Mesendoderm (in vitro differentiated cells): Measurements from ENCODE around the gene SIDT2.

Experiments
- DNase-seq: peaks from one replicate; pipeline ENCODE4 v3.0.0; 2013
- H2AK5ac ChIP-seq: 2 replicates; pipeline ENCODE4 v1.6.1; 2013; ENCODE audit warnings: low read length, inconsistent platforms
- H2BK120ac ChIP-seq: 2 replicates; pipeline ENCODE4 v1.6.1; 2013; ENCODE audit warnings: low read depth, mild to moderate bottlenecking, low read length, moderate library complexity, mixed read lengths
- H2BK15ac ChIP-seq: replicated peaks from 2 replicates; pipeline ENCODE4 v1.6.1; 2013; ENCODE audit warnings: low read depth, mild to moderate bottlenecking, moderate library complexity
- H2BK5ac ChIP-seq: 2 replicates; pipeline ENCODE4 v1.6.1; 2013; ENCODE audit warnings: low read length, inconsistent platforms
- H3K18ac ChIP-seq: 2 replicates; pipeline ENCODE4 v1.6.1; 2013; ENCODE audit warnings: mild to moderate bottlenecking, low read length, mixed read lengths
- H3K23ac ChIP-seq: one replicate; pipeline ENCODE4 v1.6.1; 2013; ENCODE audit warnings: low read length
- H3K27ac ChIP-seq: 2 replicates; pipeline ENCODE4 v1.5.1; 2013; ENCODE audit warnings: low read depth, mild to moderate bottlenecking, inconsistent platforms, low read length, moderate library complexity
- H3K27me3 ChIP-seq: 2 replicates; pipeline ENCODE4 v1.6.1; 2013; ENCODE audit warnings: low read length, control low read depth, mild to moderate bottlenecking, inconsistent platforms; ENCODE audit not compliant: insufficient read depth, poor library complexity
- H3K36me3 ChIP-seq: 2 replicates; pipeline ENCODE4 v1.6.1; 2013; ENCODE audit warnings: low read length, inconsistent platforms; ENCODE audit not compliant: control insufficient read depth, insufficient read depth
- H3K4ac ChIP-seq: one replicate; pipeline ENCODE4 v1.6.1; 2013; ENCODE audit warnings: low read depth, mild to moderate bottlenecking, low read length, moderate library complexity
- H3K4me1 ChIP-seq: 2 replicates; pipeline ENCODE4 v1.6.1; 2013; ENCODE audit warnings: low read depth, low read length, inconsistent platforms; ENCODE audit not compliant: control insufficient read depth
- H3K4me2 ChIP-seq: 2 replicates; pipeline ENCODE4 v1.6.1; 2013; ENCODE audit warnings: low read length
- H3K4me3 ChIP-seq: 2 replicates; pipeline ENCODE4 v1.5.1; 2013; ENCODE audit warnings: mild to moderate bottlenecking, low read length
- H3K56ac ChIP-seq: one replicate; pipeline ENCODE4 v1.6.1; 2013; ENCODE audit warnings: low read length
- H3K79me1 ChIP-seq: 2 replicates; pipeline ENCODE4 v1.6.1; 2013; ENCODE audit warnings: low read length, inconsistent platforms
- H3K79me2 ChIP-seq: 2 replicates; pipeline ENCODE4 v1.6.1; 2013; ENCODE audit warnings: mild to moderate bottlenecking, low read length; ENCODE audit not compliant: control insufficient read depth, insufficient read depth
- H3K9ac ChIP-seq: 2 replicates; pipeline ENCODE4 v1.6.1; 2013; ENCODE audit warnings: low read length, inconsistent platforms
- H4K5ac ChIP-seq: one replicate; pipeline ENCODE4 v1.6.1; 2013; ENCODE audit warnings: low read length
- H4K8ac ChIP-seq: one replicate; pipeline ENCODE4 v1.6.1; 2013; ENCODE audit warnings: low read depth, mild to moderate bottlenecking, control low read depth, low read length, moderate library complexity
- WGBS: extraction: QIAGEN DNeasy Blood & Tissue Kit; methylation state at CpG from one replicate; pipeline ENCODE4 v1.1.7; 2013; ENCODE audit warnings: low lambda C conversion rate, missing lambda C conversion rate; ENCODE audit not compliant: insufficient coverage; ENCODE audit errors: extremely low coverage; 5-methylcytosine and 5-hydroxymethylcytosine counted together

SIDT2 gene

DNA sequence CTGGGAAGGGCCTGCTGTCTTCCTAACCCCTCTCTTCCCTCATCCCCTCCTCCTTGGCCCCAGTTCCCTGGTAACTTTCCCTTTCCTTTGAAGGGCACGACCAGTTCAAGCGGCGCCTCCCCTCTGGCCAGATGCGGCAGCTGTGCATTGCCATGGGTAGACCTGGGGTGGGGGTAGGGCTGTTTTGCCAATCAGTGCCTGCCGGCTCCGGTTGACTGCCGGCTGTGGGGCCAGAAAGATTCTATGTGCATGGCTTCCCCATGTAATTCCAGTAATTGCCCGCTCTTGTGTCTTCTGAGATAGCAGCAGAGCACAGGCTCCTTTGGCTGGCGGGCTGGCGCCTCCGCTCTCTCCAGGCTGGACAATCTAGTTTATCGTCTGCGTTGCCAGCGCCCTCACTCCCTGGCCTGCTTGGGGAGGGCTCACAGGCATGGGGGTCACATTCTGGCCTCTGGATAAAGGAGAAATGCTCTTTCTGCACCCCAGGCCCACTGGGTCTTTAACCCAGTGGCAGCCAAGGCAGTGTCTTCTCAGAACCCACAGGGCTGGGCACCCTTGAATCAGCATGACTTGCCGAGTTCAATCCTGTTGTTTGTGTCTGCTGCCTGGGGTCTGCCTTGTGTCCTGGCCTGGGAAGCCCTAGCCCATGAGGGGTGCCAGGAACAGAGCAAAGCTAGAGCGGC lies 9.4 kb downstream of the SIDT2 start:
- Histone ChIP-seq H3K27ac (no peak overlapping the region), H3K4me3 (no peak overlapping the region), H2BK15ac (no peak overlapping the region), H3K4me2 (no peak overlapping the region), H3K18ac (no peak overlapping the region), H2AK5ac (no peak overlapping the region), H4K5ac (no peak overlapping the region), H2BK120ac (no peak overlapping the region), H2BK5ac (no peak overlapping the region), H3K79me1 (no peaks in the 10 kb centered on the region), H3K56ac (no peak overlapping the region), H3K36me3 (peaks cover 4% of the 10 kb centered on the region), H3K9ac (no peak overlapping the region), H3K4ac (no peak overlapping the region), H3K4me1 (no peaks in the 10 kb centered on the region), H3K23ac (no peak overlapping the region), H3K79me2 (no peaks in the 10 kb centered on the region), H3K27me3 (no peaks in the 10 kb centered on the region), H4K8ac (no peak overlapping the region)
- no CpG with 5 or more reads among the region's 16 CpGs for WGBS
- no peak for DNase-seq

DNA sequence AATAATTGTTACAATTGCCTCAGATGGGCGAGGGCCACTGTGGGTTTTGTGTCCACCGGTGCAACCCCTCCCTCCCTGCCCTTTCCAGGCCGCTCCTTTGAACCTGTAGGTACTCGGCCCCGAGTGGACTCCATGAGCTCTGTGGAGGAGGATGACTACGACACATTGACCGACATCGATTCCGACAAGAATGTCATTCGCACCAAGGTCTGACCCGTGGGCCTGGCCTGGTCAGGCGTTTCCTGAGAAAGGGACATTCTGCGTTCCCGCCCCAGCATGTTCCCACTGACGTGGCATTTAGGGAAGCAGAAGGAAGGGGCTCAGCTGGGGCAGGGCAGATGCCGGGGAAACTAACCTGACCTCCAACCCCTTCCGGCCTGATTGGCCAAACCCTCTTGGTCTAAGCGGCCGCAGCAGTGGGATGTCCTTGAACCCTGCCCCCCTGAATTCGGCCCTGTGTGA lies 10.1 kb downstream of the SIDT2 start:
- Histone ChIP-seq H3K4me1 (no peaks in the 10 kb centered on the region), H3K4ac (no peak overlapping the region), H2BK120ac (no peak overlapping the region), H3K27ac (no peak overlapping the region), H2BK5ac (no peak overlapping the region), H3K79me2 (no peaks in the 10 kb centered on the region), H2BK15ac (no peak overlapping the region), H3K56ac (no peak overlapping the region), H3K79me1 (no peaks in the 10 kb centered on the region), H4K5ac (no peak overlapping the region), H3K27me3 (no peaks in the 10 kb centered on the region), H3K23ac (no peak overlapping the region), H2AK5ac (no peak overlapping the region), H3K4me3 (no peak overlapping the region), H3K36me3 (peaks cover 5% of the 10 kb centered on the region), H3K18ac (no peak overlapping the region), H3K9ac (no peak overlapping the region), H4K8ac (no peak overlapping the region), H3K4me2 (no peak overlapping the region)
- no CpG with 5 or more reads among the region's 20 CpGs for WGBS
- no peak for DNase-seq

DNA sequence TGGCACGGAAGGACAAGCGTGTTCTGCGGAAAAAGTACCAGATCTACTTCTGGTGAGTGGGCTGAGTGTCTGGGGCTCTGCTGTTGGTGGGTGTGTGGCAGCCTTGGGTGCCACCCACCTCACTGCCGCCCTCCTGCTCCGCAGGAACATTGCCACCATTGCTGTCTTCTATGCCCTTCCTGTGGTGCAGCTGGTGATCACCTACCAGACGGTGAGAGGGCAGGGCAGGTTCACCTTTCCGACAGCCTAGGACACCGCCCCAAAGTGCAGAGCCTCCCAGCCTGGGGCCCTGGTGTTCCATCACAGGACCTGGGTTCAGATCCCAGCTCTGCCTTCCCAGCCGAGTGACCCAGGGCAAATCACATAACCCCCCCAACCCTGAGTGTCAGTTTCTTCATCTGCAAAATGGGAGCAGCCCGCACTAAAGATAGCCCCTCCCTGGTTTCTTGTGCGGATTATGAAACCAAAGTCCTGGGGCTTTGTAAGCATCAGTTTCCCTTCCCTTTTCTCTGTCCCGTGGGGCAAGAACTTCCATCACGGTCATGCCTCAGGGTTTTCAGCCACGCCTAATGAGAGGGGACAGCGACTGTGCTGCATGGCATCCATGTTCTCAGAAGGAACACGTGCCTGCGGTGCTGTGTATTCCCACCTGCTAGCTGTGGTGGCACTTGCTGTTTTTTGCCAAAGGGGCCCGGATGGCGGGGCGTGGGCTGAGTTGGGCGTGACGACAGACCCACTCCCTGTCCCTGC lies 10.8 kb downstream of the SIDT2 start:
- Histone ChIP-seq H3K18ac (no peak overlapping the region), H3K4me2 (no peak overlapping the region), H3K79me1 (no peaks in the 10 kb centered on the region), H3K79me2 (no peaks in the 10 kb centered on the region), H3K4ac (no peak overlapping the region), H3K4me1 (no peaks in the 10 kb centered on the region), H3K27me3 (no peaks in the 10 kb centered on the region), H2BK120ac (no peak overlapping the region), H2BK15ac (no peak overlapping the region), H4K5ac (no peak overlapping the region), H3K9ac (no peak overlapping the region), H3K4me3 (no peak overlapping the region), H2AK5ac (no peak overlapping the region), H4K8ac (no peak overlapping the region), H3K27ac (no peak overlapping the region), H3K56ac (no peak overlapping the region), H3K23ac (no peak overlapping the region), H3K36me3 (peaks cover 5% of the 10 kb centered on the region), H2BK5ac (no peak overlapping the region)
- WGBS: no CpG with 5 or more reads among the region's 22 CpGs
- no peak for DNase-seq

DNA sequence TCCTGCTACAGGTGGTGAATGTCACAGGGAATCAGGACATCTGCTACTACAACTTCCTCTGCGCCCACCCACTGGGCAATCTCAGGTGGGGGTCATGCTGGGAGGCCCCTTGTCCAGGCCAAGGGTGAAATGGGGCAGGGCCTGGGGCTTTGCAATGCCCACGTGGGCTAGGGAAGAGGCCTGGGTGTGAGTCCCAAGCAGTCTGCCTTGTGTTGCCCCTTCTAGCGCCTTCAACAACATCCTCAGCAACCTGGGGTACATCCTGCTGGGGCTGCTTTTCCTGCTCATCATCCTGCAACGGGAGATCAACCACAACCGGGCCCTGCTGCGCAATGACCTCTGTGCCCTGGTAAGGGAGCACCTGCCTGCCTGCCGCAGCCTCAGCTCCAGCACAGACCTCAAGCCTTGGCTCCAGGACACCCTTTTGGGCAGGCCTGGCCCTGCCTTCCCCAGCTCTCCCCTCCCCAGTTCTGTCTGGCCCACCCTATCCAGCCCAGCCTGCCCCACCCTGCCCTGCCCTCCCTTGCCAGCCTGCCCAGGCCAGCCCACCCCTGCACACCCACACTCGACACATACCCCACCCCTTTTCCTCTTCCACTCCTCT lies 11.5 kb downstream of the SIDT2 start:
- DNase-seq: no peak
- Histone ChIP-seq H3K23ac (no peak overlapping the region), H2BK120ac (no peak overlapping the region), H3K4me3 (no peak overlapping the region), H3K4me2 (no peak overlapping the region), H2BK5ac (no peak overlapping the region), H3K79me1 (no peaks in the 10 kb centered on the region), H2BK15ac (no peak overlapping the region), H2AK5ac (no peak overlapping the region), H3K27me3 (no peaks in the 10 kb centered on the region), H3K18ac (no peak overlapping the region), H3K27ac (no peak overlapping the region), H3K36me3 (peaks cover 5% of the 10 kb centered on the region), H4K8ac (no peak overlapping the region), H3K56ac (no peak overlapping the region), H3K4ac (no peak overlapping the region), H3K4me1 (no peaks in the 10 kb centered on the region), H3K79me2 (no peaks in the 10 kb centered on the region), H3K9ac (no peak overlapping the region), H4K5ac (no peak overlapping the region)
- WGBS: no CpG with 5 or more reads among the region's 8 CpGs

DNA sequence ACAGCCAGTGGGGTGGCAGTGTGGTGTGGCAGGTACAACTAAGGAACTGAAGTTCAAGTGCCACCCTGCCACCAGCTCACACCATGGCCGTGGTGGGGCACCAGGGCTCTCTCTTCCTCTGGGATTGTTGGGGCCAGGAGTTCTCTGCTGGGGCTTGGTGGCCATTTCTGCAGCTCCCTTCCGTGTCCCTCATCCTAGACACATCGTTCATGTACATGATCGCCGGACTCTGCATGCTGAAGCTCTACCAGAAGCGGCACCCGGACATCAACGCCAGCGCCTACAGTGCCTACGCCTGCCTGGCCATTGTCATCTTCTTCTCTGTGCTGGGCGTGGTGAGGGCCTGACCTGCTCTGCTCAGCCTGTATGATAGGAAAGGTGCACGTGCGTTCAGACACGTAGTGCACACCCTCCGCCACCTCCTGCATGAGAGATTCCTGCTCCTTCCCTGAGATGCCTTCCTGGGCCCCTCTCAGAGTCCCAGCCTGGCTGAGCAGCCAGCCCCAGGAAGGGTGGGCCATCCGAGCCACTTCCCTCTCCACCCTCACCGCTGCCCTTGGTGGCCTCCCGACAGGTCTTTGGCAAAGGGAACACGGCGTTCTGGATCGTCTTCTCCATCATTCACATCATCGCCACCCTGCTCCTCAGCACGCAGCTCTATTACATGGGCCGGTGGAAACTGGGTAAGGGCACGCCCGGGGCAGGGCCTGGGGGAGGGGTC lies 13.3 kb downstream of the SIDT2 start:
- H3K79me1 ChIP-seq: no peaks in the 10 kb centered on the region
- H3K4me1 ChIP-seq: no peaks in the 10 kb centered on the region
- no peak overlapping the region for H3K27ac ChIP-seq
- no peak overlapping the region for H3K9ac ChIP-seq
- no peak overlapping the region for H3K4ac ChIP-seq
- H3K56ac ChIP-seq: no peak overlapping the region
- no CpG with 5 or more reads among the region's 26 CpGs for WGBS
- no peak overlapping the region for H2AK5ac ChIP-seq
- no peak overlapping the region for H2BK120ac ChIP-seq
- no peaks in the 10 kb centered on the region for H3K79me2 ChIP-seq
- no peak overlapping the region for H2BK15ac ChIP-seq
- H3K27me3 ChIP-seq: no peaks in the 10 kb centered on the region
- no peak overlapping the region for H3K4me2 ChIP-seq
- no peak overlapping the region for H4K5ac ChIP-seq
- DNase-seq: no peak
- H3K23ac ChIP-seq: no peak overlapping the region
- H4K8ac ChIP-seq: no peak overlapping the region
- no peak overlapping the region for H3K4me3 ChIP-seq
- peaks cover 5% of the 10 kb centered on the region for H3K36me3 ChIP-seq
- no peak overlapping the region for H3K18ac ChIP-seq
- H2BK5ac ChIP-seq: no peak overlapping the region
